ACC112 (cell line): ENCODE measurements around the gene PKM.

Experiments used
- H2AFZ ChIP-seq: fragments of 200-600 bp; sonication (generic); one replicate; pipeline ENCODE4 v1.6.0; 2017; ENCODE audit warnings: antibody characterized with exemption, low read length; ENCODE audit not compliant: unreplicated experiment
- H3K27ac ChIP-seq: fragments of 200-600 bp; sonication (generic); 2 replicates; pipeline ENCODE4 v1.5.1; 2014; ENCODE audit warnings: low read depth, mild to moderate bottlenecking, antibody characterized with exemption, low read length, moderate library complexity
- H3K27me3 ChIP-seq: fragments of 200-600 bp; sonication (generic); 2 replicates; pipeline ENCODE4 v1.6.1; 2014; ENCODE audit warnings: mild to moderate bottlenecking, antibody characterized with exemption, low read length, moderate library complexity, mixed read lengths; ENCODE audit not compliant: insufficient read depth
- H3K36me3 ChIP-seq: fragments of 200-600 bp; sonication (generic); 2 replicates; pipeline ENCODE4 v1.6.1; 2016; ENCODE audit warnings: mild to moderate bottlenecking, antibody characterized with exemption, low read length, moderate library complexity, mixed read lengths; ENCODE audit not compliant: insufficient read depth
- H3K4me1 ChIP-seq: fragments of 200-600 bp; sonication (generic); one replicate; pipeline ENCODE4 v1.6.1; 2016; ENCODE audit warnings: low read length, mixed read lengths; ENCODE audit not compliant: insufficient read depth, unreplicated experiment, control insufficient read depth
- H3K4me3 ChIP-seq: fragments of 200-600 bp; sonication (generic); 2 replicates; pipeline ENCODE4 v1.5.1; 2014; ENCODE audit warnings: mild to moderate bottlenecking, low read depth, low read length
- H3K79me2 ChIP-seq: fragments of 200-600 bp; sonication (generic); one replicate; pipeline ENCODE4 v1.6.0; 2016; ENCODE audit warnings: low read length; ENCODE audit not compliant: control insufficient read depth, unreplicated experiment, insufficient read depth

Gene PKM

DNA sequence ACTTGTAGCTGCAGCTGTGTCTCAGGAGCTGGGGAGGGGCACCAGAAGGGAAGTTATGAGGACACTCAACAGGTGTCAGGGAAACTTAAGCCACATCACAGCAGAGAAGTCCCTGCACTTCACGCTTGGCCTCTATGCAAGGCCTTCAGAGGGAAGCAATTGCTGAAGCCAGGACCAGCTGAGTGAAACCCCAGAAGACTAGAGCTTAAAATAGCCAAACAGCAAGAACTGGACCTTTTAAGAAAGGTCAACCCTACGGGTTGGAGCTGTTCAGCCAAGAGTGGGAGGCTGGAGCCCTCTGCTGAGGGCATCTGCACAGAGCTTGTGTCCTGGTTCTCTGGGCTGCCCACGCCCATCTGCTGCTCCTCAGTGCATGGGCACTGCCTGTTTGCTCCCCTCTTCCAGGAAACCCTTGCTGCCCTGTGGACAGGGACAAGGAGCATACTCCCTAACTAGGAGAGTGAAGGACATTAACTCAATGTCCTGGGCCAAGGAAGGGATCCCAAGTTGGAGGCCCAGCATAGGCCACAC, 29.5 kb downstream of the PKM start:
- Histone ChIP-seq H3K27me3 (no peaks in the 10 kb centered on the region), H2AFZ (no peak overlapping the region), H3K27ac (no peak overlapping the region), H3K4me3 (no peak overlapping the region), H3K4me1 (peaks cover 21% of the 10 kb centered on the region), H3K36me3 (peaks cover 77% of the 10 kb centered on the region), H3K79me2 (no peaks in the 10 kb centered on the region)

DNA sequence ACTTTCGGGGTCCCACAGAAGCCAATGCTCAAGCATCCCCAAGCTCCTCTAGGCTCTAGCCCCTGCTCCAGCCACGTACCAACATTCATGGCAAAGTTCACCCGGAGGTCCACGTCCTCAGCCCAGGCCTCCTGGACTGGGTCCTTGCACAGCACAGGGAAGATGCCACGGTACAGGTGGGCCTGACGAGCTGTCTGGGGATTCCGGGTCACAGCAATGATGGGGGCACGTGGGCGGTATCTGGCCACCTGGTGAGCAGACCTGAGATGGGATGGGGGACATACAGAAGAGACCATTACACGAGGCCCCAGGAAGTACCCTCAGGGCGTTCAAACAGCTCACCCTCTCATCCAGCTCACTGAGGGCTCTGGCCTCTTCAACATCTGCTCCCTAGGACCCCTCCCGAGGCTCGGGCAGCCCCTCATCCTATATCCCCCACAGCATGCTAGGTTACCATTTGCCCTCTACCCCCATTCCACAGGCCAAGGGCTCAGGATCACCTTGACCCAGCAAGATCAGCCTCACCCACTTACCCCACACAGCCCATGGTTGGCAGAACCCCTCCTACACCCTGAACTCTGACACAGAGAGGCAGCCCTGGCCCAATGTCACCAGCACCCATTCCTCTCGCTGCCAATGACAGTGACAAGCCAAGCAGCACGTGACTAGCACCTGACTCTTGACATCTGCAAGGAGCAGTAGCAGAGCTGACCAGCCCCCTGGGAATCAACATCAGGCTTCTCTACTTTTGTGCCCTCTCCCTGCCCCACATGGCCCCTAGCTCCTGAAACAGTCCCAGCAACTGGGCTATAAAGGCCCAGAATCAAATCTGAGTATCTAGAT, 30.4 kb downstream of the PKM start:
- peaks cover 21% of the 10 kb centered on the region for H3K4me1 ChIP-seq
- H3K79me2 ChIP-seq: no peaks in the 10 kb centered on the region
- H2AFZ ChIP-seq: no peak overlapping the region
- no peak overlapping the region for H3K4me3 ChIP-seq
- no peak overlapping the region for H3K27ac ChIP-seq
- no peaks in the 10 kb centered on the region for H3K27me3 ChIP-seq
- peaks cover 69% of the 10 kb centered on the region for H3K36me3 ChIP-seq

DNA sequence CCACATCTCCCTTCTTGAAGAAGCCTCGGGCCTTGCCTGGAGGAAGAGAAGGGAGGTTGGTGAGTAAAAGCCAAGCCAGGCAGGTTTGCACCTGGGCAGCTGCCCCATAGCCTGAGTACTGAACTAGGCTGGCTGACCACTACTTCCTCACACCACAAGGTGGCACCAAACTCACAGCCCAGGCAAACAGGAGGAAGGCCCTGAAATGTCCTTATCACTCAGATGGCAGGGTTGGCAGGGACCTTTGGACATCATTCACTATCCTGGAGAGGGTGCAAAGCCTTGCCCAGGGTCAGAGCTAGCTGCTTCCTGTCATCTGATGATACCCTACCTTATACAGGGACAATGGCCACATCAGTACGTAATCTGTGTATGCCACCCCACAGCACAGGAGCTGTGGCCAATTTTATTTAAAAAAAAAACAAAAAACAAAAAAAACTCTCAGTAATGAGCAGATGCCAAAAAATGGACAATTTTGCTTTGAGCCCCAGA, 31.2 kb downstream of the PKM start:
- Histone ChIP-seq H3K4me3 (no peak overlapping the region), H3K79me2 (no peaks in the 10 kb centered on the region), H3K4me1 (peaks cover 20% of the 10 kb centered on the region), H3K27me3 (no peaks in the 10 kb centered on the region), H3K36me3 (peaks cover 60% of the 10 kb centered on the region), H3K27ac (no peak overlapping the region), H2AFZ (no peak overlapping the region)

GRCh38 chr15:72199205-72199515, 31.8 kb downstream of the PKM start:
- Histone ChIP-seq H3K36me3 (peaks cover 54% of the 10 kb centered on the region), H3K79me2 (no peaks in the 10 kb centered on the region), H3K27ac (no peak overlapping the region), H2AFZ (no peak overlapping the region), H3K4me1 (peaks cover 14% of the 10 kb centered on the region), H3K27me3 (no peaks in the 10 kb centered on the region), H3K4me3 (no peak overlapping the region)

DNA sequence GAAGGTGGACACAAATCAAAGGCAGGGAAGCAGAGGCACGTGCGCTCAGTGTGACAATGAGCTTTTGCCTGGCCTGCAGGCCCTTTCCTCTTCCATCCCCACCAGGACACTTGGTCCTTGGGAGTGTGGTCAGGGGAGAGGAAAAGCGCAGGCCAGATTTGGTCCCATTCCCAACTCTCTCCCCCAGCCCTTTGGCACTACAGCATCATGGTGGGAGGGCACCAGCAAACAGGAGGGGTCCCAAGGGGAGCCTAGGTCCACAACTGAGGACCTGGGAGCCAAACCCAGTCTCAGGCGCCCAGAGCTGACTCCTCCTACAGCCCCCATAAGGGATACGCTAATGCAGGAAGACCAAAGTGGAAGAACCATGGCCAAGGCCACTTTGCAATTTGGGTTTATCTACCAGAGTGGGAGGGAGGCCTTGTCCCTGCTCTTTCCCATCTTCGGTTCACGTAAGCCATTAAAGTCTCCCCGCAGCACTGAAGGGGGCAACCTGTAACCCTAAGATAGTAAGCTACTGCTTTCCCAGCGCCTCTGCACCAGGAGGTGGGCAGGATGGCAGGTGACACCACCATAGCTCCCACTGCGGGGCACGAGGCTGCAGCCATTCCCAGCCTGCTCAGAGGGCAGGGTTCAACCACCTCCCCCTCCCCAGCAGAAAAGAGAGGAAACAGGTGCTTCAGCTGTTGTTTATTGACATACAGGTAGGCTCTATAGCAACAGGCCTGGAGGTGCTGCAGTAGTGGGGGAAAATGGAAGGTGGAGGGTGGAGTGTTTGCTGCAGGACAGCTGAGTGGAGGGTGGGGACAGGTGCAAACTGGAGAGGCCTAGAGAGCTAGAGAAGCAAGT, 32.4 kb downstream of the PKM start:
- H3K4me3 ChIP-seq: no peak overlapping the region
- H2AFZ ChIP-seq: no peak overlapping the region
- no peak overlapping the region for H3K27ac ChIP-seq
- H3K27me3 ChIP-seq: no peaks in the 10 kb centered on the region
- no peaks in the 10 kb centered on the region for H3K79me2 ChIP-seq
- H3K4me1 ChIP-seq: peaks cover 8% of the 10 kb centered on the region
- peaks cover 49% of the 10 kb centered on the region for H3K36me3 ChIP-seq

DNA sequence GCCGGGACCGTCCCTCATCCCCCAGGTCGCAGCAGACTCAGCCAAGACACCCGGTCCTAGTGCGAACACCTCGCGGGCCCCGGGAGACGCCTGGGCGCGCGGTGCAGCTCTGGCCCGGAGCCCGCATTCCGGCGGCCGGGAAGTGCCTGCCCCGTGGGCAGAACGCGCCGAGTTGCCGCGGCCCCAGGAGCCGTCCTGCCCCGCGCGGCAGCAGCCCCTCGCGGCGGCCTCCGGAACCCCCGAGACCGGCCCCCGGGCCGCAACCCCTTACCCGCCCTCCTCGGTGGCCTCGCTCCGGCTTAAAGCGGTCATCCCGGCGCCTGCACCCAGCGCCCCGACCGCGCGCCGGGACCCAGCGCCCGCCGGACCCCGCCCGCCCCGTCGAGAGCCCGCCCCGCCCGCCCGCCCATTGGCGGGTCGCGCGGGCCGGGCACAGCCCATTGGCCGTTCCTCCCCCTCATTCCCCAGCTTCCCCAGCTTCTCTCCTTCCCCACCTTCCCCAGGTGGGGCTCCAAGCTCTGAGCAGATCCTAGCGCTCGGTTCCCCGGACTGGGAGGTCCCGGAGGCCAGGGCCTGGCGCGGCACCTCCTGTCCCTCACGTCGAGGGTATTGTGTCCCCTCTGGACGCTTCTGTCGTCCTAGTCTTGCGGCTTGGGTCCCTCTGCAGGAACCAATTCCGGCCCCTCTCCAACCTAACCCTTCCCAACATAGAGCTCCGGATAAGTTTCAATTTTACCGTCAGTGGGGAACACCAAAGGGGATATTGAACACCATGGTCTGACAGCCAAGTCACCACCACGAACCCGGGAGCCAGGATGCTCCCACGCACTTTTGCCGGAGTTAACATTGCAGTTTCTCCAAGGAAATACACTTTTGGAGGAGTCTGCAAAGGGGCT, 33.3 kb downstream of the PKM start, which contains the start of gene GRAMD2A:
Gene GRAMD2A, minus strand, starts transcription at position 328 of the 896 bp plus-strand sequence.
- H3K4me1 ChIP-seq: no peaks in the 10 kb centered on the region
- peak within 1 kb of the TSS; percentile 37; the same call in 1 of the 2 replicates for H3K4me3 ChIP-seq
- peaks cover 44% of the 10 kb centered on the region for H3K36me3 ChIP-seq
- no peak within 1 kb of the TSS for H2AFZ ChIP-seq
- H3K27ac ChIP-seq: no peak within 1 kb of the TSS
- H3K27me3 ChIP-seq: no peaks in the 10 kb centered on the region
- no peaks in the 10 kb centered on the region for H3K79me2 ChIP-seq

- no peaks in the 10 kb centered on the region for H3K79me2 ChIP-seq
- no peak overlapping the region for H3K4me3 ChIP-seq
- no peaks in the 10 kb centered on the region for H3K4me1 ChIP-seq
- peaks cover 37% of the 10 kb centered on the region for H3K36me3 ChIP-seq
- H3K27me3 ChIP-seq: no peaks in the 10 kb centered on the region
- no peak overlapping the region for H2AFZ ChIP-seq
- no peak overlapping the region for H3K27ac ChIP-seq
Measured at GRCh38 chr15:72197041-72197459, 33.9 kb downstream of the PKM start.

DNA sequence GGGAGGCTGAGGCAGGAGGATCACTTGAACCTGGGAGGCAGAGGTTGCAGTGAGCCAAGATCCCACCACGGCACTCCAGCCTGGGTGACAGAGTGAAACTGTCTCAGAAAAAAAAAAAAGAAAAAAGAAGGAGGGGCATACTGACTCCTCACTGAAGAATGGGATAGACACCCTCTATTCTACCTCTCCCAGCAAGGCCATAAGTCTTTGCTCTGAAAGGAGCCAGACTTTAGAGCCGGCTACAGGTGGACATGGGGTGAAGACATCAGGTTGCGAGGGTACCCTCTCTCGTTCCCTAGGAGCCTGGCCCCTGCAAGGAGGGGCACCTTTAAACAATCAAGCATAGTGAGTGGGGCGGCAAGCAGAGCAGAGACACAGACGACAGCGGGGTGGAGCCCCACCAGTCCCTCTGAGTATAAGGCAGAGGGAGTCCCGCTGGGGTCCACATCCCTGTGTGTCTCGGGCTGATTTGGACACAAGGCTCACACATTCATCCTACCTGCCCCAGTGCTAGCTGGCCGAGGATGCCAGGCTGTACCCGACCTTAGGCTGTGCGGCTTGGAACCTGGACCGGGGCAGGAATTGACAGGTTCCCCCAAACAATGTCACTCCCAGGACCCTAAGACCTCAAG, 34.5 kb downstream of the PKM start:
- H3K4me1 ChIP-seq: no peaks in the 10 kb centered on the region
- H2AFZ ChIP-seq: no peak overlapping the region
- H3K36me3 ChIP-seq: peaks cover 32% of the 10 kb centered on the region; the same call in 1 of the 2 replicates
- no peaks in the 10 kb centered on the region for H3K27me3 ChIP-seq
- H3K27ac ChIP-seq: no peak overlapping the region
- no peaks in the 10 kb centered on the region for H3K79me2 ChIP-seq
- H3K4me3 ChIP-seq: no peak overlapping the region

- peaks cover 19% of the 10 kb centered on the region; the same call in 1 of the 2 replicates for H3K36me3 ChIP-seq
- no peak overlapping the region for H2AFZ ChIP-seq
- no peaks in the 10 kb centered on the region for H3K4me1 ChIP-seq
- H3K79me2 ChIP-seq: no peaks in the 10 kb centered on the region
- no peak overlapping the region for H3K27ac ChIP-seq
- no peak overlapping the region for H3K4me3 ChIP-seq
- H3K27me3 ChIP-seq: 0 out of 2 replicates have a peak, but pooled peaks cover 7% of the 10 kb centered on the region
Measured at GRCh38 chr15:72195101-72195511, 35.9 kb downstream of the PKM start.
